Measurements from ENCODE around the gene NDUFS6. TPM values are rescaled to one million over a fixed set of nuclear protein-coding genes. Genes with fewer than 3 reads are reported as not detected.
A peak's percentile ranks its signal among the peaks of the same experiment; 100 is the strongest.

NDUFS6 gene
- total and polyA plus RNA-seq, 11 donors, result 55.9 to 311 (median 95.9) TPM

- Histone ChIP-seq H3K9me3 (no peaks in the 10 kb centered on the region), H3K36me3 (peaks cover 0 to 58% (median 40%) of the 10 kb centered on the region in 9 donors), H3K27ac (no peak overlapping the region), H3K4me1 (no peaks in the 10 kb centered on the region), H3K27me3 (no peaks in the 10 kb centered on the region), H3K4me3 (no peak overlapping the region)
- no peak for ATAC-seq
- intact Hi-C loops (cut with DNase I), result no loop called here
- no peak for DNase-seq
- no peak for TF ChIP-seq POLR2A (IDR thresholded peaks at IDR 0.05)
- no peak for TF ChIP-seq CTCF (IDR thresholded peaks at IDR 0.05)
- WGBS, 4 donors, result 94 to 96% (median 95%) methylated on average over 13 to 27 of the region's 27 CpGs
Observed at GRCh38 chr5:1824903-1825841, 24.0 kb downstream of the NDUFS6 start.

GRCh38 chr5:1826235-1826980 lies 25.2 kb downstream of the NDUFS6 start:
- Histone ChIP-seq H3K4me1 (no peaks in the 10 kb centered on the region), H3K4me3 (no peak overlapping the region), H3K9me3 (no peaks in the 10 kb centered on the region), H3K27me3 (no peaks in the 10 kb centered on the region), H3K27ac (no peak overlapping the region), H3K36me3 (peaks cover 0 to 45% (median 28%) of the 10 kb centered on the region in 9 donors)
- WGBS, 4 donors, result 86 to 89% (median 88%) methylated on average over 18 to 26 of the region's 26 CpGs
- DNase-seq (peak in 1 of 5 donors; percentile 15), ATAC-seq (no peak)
- TF ChIP-seq POLR2A (IDR thresholded peaks at IDR 0.05), result no peak
- TF ChIP-seq CTCF (IDR thresholded peaks at IDR 0.05), result no peak
- intact Hi-C loops (cut with DNase I), result no loop called here

DNA sequence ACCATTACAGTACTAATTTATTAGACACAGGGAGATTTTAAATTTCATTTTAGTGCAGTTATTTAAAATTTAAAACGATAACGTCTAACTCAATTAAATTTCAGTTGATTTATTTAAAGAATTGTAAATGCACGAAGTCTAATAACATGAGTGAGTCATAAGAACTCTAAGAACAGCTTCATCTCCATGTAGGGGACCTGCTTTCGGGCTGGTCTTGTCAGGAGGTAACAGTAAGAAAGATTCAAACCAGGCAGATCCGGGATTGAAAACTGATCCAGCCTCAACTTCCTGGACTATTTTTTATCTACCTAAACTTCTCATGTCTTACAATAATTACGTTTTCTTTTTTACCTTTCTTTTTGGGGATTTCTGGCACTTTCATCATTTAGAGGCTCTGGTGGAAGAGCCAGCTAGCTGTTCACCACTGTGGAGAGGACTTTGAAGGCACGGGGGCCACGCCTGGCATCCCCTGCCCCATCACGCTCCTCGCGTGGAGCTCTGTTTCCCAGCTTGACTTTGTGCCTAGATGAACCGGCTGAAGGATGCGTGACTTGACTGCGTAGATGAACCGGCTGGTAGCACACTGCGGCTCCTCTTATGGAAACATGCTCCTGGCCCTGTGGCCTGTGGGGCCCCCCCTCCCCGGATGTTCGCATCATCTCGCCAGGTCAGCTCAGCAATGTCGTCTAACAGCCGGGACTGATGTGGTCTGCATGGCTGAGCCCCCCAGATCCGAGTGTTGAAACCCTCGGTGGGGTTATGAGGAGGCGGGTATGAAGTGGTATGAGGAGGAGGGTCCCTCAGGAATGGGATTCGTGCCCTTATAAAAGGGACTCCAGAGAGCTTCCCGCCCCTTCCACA lies 26.0 kb downstream of the NDUFS6 start:
- Histone ChIP-seq H3K27ac (no peak overlapping the region), H3K36me3 (peaks cover 0 to 42% (median 24%) of the 10 kb centered on the region in 9 donors), H3K4me1 (no peaks in the 10 kb centered on the region), H3K9me3 (no peaks in the 10 kb centered on the region), H3K27me3 (no peaks in the 10 kb centered on the region), H3K4me3 (no peak overlapping the region)
- TF ChIP-seq POLR2A (IDR thresholded peaks at IDR 0.05), result no peak
- no peak for TF ChIP-seq CTCF (IDR thresholded peaks at IDR 0.05)
- WGBS, 4 donors, result 81 to 91% (median 91%) methylated on average over 20 to 26 of the region's 26 CpGs
- intact Hi-C loops (cut with DNase I), result no loop called here
- ATAC-seq (no peak), DNase-seq (peak in 1 of 5 donors; percentile 20)

Measured in heart left ventricle (tissue), 16 donors.